Measurements from ENCODE around the gene TENT4A. TPM values are rescaled to one million over a fixed set of nuclear protein-coding genes. Genes with fewer than 3 reads are reported as not detected.
A peak's percentile ranks its signal among the peaks of the same experiment; 100 is the strongest.

Gene TENT4A
- total and polyA plus RNA-seq, 8 donors, result 17.1 to 38.2 (median 31.4) TPM

GRCh38 chr5:6715271-6715670, 2.0 kb downstream of the TENT4A start:
- no peak for TF ChIP-seq CTCF (IDR thresholded peaks at IDR 0.05)
- intact Hi-C loops (cut with DNase I), result no loop called here
- Histone ChIP-seq H3K27me3 (no peaks in the 10 kb centered on the region), H3K4me3 (peak overlapping the region; percentile 46 to 62), H3K9me3 (no peaks in the 10 kb centered on the region), H3K27ac (no peak overlapping the region), H3K4me1 (peaks cover 20 to 61% of the 10 kb centered on the region in 2 donors), H3K36me3 (no peaks in the 10 kb centered on the region)
- ATAC-seq, result no peak
- no peak for DNase-seq

- ATAC-seq, result no peak
- H3K27me3 ChIP-seq, result no peaks in the 10 kb centered on the region
- no peak overlapping the region for H3K27ac ChIP-seq
- H3K4me1 ChIP-seq, result peaks cover 20 to 68% of the 10 kb centered on the region in 2 donors
- peak overlapping the region; percentile 46 to 62 for H3K4me3 ChIP-seq
- H3K9me3 ChIP-seq, result no peaks in the 10 kb centered on the region
- no peak for TF ChIP-seq CTCF (IDR thresholded peaks at IDR 0.05)
- no peaks in the 10 kb centered on the region for H3K36me3 ChIP-seq
- DNase-seq, result no peak
- intact Hi-C loops (cut with DNase I), result no loop called here
Measured at GRCh38 chr5:6715758-6716628, 2.8 kb downstream of the TENT4A start.

GRCh38 chr5:6716629-6717149, 3.5 kb downstream of the TENT4A start:
- DNase-seq (no peak), ATAC-seq (no peak)
- Histone ChIP-seq H3K4me1 (peaks cover 27 to 73% of the 10 kb centered on the region in 2 donors), H3K27me3 (no peaks in the 10 kb centered on the region), H3K36me3 (no peaks in the 10 kb centered on the region), H3K4me3 (peak overlapping the region in 1 of 2 donors; percentile 62), H3K9me3 (no peaks in the 10 kb centered on the region), H3K27ac (no peak overlapping the region)
- TF ChIP-seq CTCF (IDR thresholded peaks at IDR 0.05), result no peak
- intact Hi-C loops (cut with DNase I), result no loop called here

GRCh38 chr5:6717247-6717646, 4.0 kb downstream of the TENT4A start:
- DNase-seq (no peak), ATAC-seq (no peak)
- H3K27ac ChIP-seq, result no peak overlapping the region
- TF ChIP-seq CTCF (IDR thresholded peaks at IDR 0.05), result no peak
- H3K9me3 ChIP-seq, result no peaks in the 10 kb centered on the region
- no peak overlapping the region for H3K4me3 ChIP-seq
- intact Hi-C loops (cut with DNase I), result no loop called here
- no peaks in the 10 kb centered on the region for H3K36me3 ChIP-seq
- H3K27me3 ChIP-seq, result no peaks in the 10 kb centered on the region
- peaks cover 27 to 73% of the 10 kb centered on the region in 2 donors for H3K4me1 ChIP-seq

GRCh38 chr5:6717687-6718086, 4.5 kb downstream of the TENT4A start:
- Histone ChIP-seq H3K9me3 (no peaks in the 10 kb centered on the region), H3K27me3 (no peaks in the 10 kb centered on the region), H3K36me3 (no peaks in the 10 kb centered on the region), H3K4me1 (peaks cover 32 to 78% of the 10 kb centered on the region in 2 donors), H3K4me3 (no peak overlapping the region), H3K27ac (no peak overlapping the region)
- DNase-seq (no peak), ATAC-seq (no peak)
- intact Hi-C loops (cut with DNase I), result no loop called here
- TF ChIP-seq CTCF (IDR thresholded peaks at IDR 0.05), result no peak

All from left lung (tissue), 10 donors.